GM12878 (cell line): Measurements from ENCODE around the gene MAPRE3. TPM values are rescaled to one million over a fixed set of nuclear protein-coding genes. Genes with fewer than 3 reads are reported as not detected.

Experiments used
- ATAC-seq: fragments of 200-7000 bp; cut with Tn5 transposase; 3 replicates; pipeline ENCODE4 v1.9.1; 2020; ENCODE audit warnings: mild to moderate bottlenecking, moderate library complexity
- BruUV-seq: library from RNA; stranded (reverse); fragments of 400-500 nt; replicated peaks from 2 replicates; lab custom pipeline; 2021; lab: Mats Ljungman, UMichigan
- CTCF ChIA-PET: fragments of 300-600 bp; sonication (Branson Sonifier 250); formaldehyde crosslinking; extraction: SDS; loops from one replicate; lab custom pipeline; 2021; ENCODE audit warnings: inconsistent platforms; lab: Yijun Ruan, JAX
- POLR2A ChIA-PET: fragments of 350-600 bp; formaldehyde crosslinking; extraction: SDS; loops from one replicate; lab custom pipeline; 2021; ENCODE audit warnings: inconsistent platforms; lab: Charles Lee
- RAD21 ChIA-PET: fragments of 300-600 bp; sonication (Branson Sonifier 250); formaldehyde crosslinking; loops from one replicate; lab custom pipeline; 2023; ENCODE audit warnings: antibody characterized with exemption; ENCODE audit not compliant: unreplicated experiment; lab: Charles Lee
- SMC1A ChIA-PET: fragments of 300-600 bp; sonication (Branson Sonifier 250); formaldehyde crosslinking; loops from one replicate; lab custom pipeline; 2023; ENCODE audit not compliant: unreplicated experiment, uncharacterized antibody; lab: Charles Lee
- DNase-seq: peaks from one replicate; pipeline ENCODE4 v3.0.0-alpha.2; 2011; ENCODE audit warnings: low read depth, low spot score
- FAIRE-seq: peaks from 3 replicates; lab custom pipeline; 2011; peaks lifted over from hg19 to GRCh38; lab: Jason Lieb, UNC
- H2AFZ ChIP-seq: 2 replicates; pipeline ENCODE4 v1.6.0; 2011; ENCODE audit warnings: low read depth, low read length, control low read depth; ENCODE audit not compliant: control insufficient read depth
- H3K27ac ChIP-seq: 2 replicates; pipeline ENCODE4 v1.5.1; 2011; ENCODE audit warnings: control low read depth; ENCODE audit not compliant: control insufficient read depth, insufficient read depth
- H3K27me3 ChIP-seq, 2 experiments: replicated peaks in 1 of 2; 2 replicates each; pipeline versions ENCODE4 v1.6.0 to v1.6.1; 2011; ENCODE audit warnings: low read length in 1 of 2; ENCODE audit not compliant: control insufficient read depth in 2 of 2, insufficient read depth in 2 of 2
- H3K36me3 ChIP-seq, 2 experiments: 2 replicates each; pipeline ENCODE4 v1.5.1; 2011; ENCODE audit warnings: low read length in 1 of 2; ENCODE audit not compliant: control insufficient read depth in 2 of 2, insufficient read depth in 2 of 2
- H3K4me1 ChIP-seq: 2 replicates; pipeline ENCODE4 v1.6.1; 2011; ENCODE audit warnings: mild to moderate bottlenecking, low read length, moderate library complexity, mixed read lengths; ENCODE audit not compliant: control insufficient read depth, insufficient read depth
- H3K4me2 ChIP-seq: 2 replicates; pipeline ENCODE4 v1.6.0; 2011; ENCODE audit warnings: control low read depth; ENCODE audit not compliant: control insufficient read depth, insufficient read depth
- H3K4me3 ChIP-seq: fragments of 200-600 bp; sonication (generic); 2 replicates; pipeline ENCODE4 v1.5.1; 2016
- H3K79me2 ChIP-seq: 2 replicates; pipeline ENCODE4 v1.6.0; 2011; ENCODE audit warnings: low read length; ENCODE audit not compliant: control insufficient read depth, insufficient read depth
- H3K9ac ChIP-seq: 2 replicates; pipeline ENCODE4 v1.8.0; 2011; ENCODE audit warnings: low read length, control low read depth, mixed read lengths; ENCODE audit not compliant: control insufficient read depth, insufficient read depth
- H3K9me3 ChIP-seq: replicated peaks from 3 replicates; pipeline ENCODE4 v1.5.1; 2011; ENCODE audit warnings: mild to moderate bottlenecking, low read length; ENCODE audit not compliant: control insufficient read depth, insufficient read depth
- H4K20me1 ChIP-seq: 2 replicates; pipeline ENCODE4 v1.6.0; 2011; ENCODE audit not compliant: control insufficient read depth, insufficient read depth
- BCLAF1 ChIP-seq: fragments of 450-650 bp; IDR thresholded peaks from 2 replicates; pipeline ENCODE4 v1.6.1; 2017; ENCODE audit warnings: antibody characterized with exemption, mild to moderate bottlenecking, moderate library complexity
- BHLHE40 ChIP-seq, 2 experiments: fragments of 450-650 bp in 1 of 2; IDR thresholded peaks; 2 replicates each; pipeline ENCODE4 v1.6.1; 2011 to 2017; ENCODE audit warnings: low read depth in 2 of 2, borderline replicate concordance in 1 of 2, improper control_type of control experiment in 1 of 2, low read length in 1 of 2, mild to moderate bottlenecking in 1 of 2
- BMI1 ChIP-seq: fragments of 450-650 bp; IDR thresholded peaks from 2 replicates; pipeline ENCODE4 v1.6.1; 2016; ENCODE audit warnings: mild to moderate bottlenecking, moderate library complexity, borderline replicate concordance
- CHD1 ChIP-seq: IDR thresholded peaks from 2 replicates; pipeline ENCODE4 v1.6.1; 2012; ENCODE audit warnings: low read depth, low read length, improper control_type of control experiment
- E4F1 ChIP-seq: fragments of 450-650 bp; IDR thresholded peaks from 2 replicates; pipeline ENCODE4 v1.6.1; 2018; ENCODE audit warnings: borderline replicate concordance, mild to moderate bottlenecking; ENCODE audit not compliant: partially characterized antibody
- HCFC1 ChIP-seq: fragments of 150-350 bp; IDR thresholded peaks from 2 replicates; pipeline ENCODE4 v1.6.1; 2014; ENCODE audit warnings: low read length
- HDAC2 ChIP-seq: fragments of 200-600 bp; sonication (generic); IDR thresholded peaks from 2 replicates; pipeline ENCODE4 v1.6.1; 2017
- MEF2A ChIP-seq: IDR thresholded peaks from 2 replicates; pipeline ENCODE4 v1.6.1; 2011; ENCODE audit warnings: low read depth, mild to moderate bottlenecking, low read length, moderate library complexity; ENCODE audit not compliant: insufficient read depth
- MYB ChIP-seq: fragments of 150-350 bp; IDR thresholded peaks from 2 replicates; pipeline ENCODE4 v1.6.1; 2014; ENCODE audit warnings: mild to moderate bottlenecking, low read depth, low read length, borderline replicate concordance
- NFXL1 ChIP-seq: fragments of 450-650 bp; IDR thresholded peaks from 2 replicates; pipeline ENCODE4 v1.6.1; 2017; ENCODE audit warnings: antibody characterized with exemption, mild to moderate bottlenecking, borderline replicate concordance
- NFYA ChIP-seq: IDR thresholded peaks from 2 replicates; pipeline ENCODE4 v1.6.1; 2011; ENCODE audit warnings: low read depth, mild to moderate bottlenecking, low read length, improper control_type of control experiment, borderline replicate concordance
- RFX5 ChIP-seq: IDR thresholded peaks from 2 replicates; pipeline ENCODE4 v1.6.1; 2011; ENCODE audit warnings: low read depth, low read length, improper control_type of control experiment
- STAT1 ChIP-seq: fragments of 450-650 bp; conservative IDR thresholded peaks from 2 replicates; pipeline ENCODE4 v1.6.1; 2014; ENCODE audit warnings: antibody characterized with exemption, mild to moderate bottlenecking
- SUPT20H ChIP-seq: IDR thresholded peaks from 2 replicates; pipeline ENCODE4 v1.6.1; 2011; ENCODE audit warnings: low read depth, mild to moderate bottlenecking, low read length, moderate library complexity, borderline replicate concordance; ENCODE audit not compliant: control insufficient read depth
- TARDBP ChIP-seq: IDR thresholded peaks from 2 replicates; pipeline ENCODE4 v1.6.1; 2016; ENCODE audit warnings: borderline replicate concordance
- TCF3 ChIP-seq: IDR thresholded peaks from 2 replicates; pipeline ENCODE4 v1.6.1; 2012; ENCODE audit warnings: low read depth, mild to moderate bottlenecking, low read length, borderline replicate concordance; ENCODE audit not compliant: insufficient read depth
- WGBS: methylation state at CpG from one replicate; pipeline ENCODE4 v1.1.6; 2016; ENCODE audit warnings: low lambda C conversion rate; ENCODE audit not compliant: insufficient replicate concordance, insufficient coverage; ENCODE audit errors: missing lambda C conversion rate; 5-methylcytosine and 5-hydroxymethylcytosine counted together
- in situ Hi-C: fragments of 300-500 bp; cut with MboI; formaldehyde crosslinking; loops from 9 replicates; pipeline ENCODE4 v1.14.3; 2018; ENCODE audit warnings: mixed read lengths
- intact Hi-C: fragments of 100-400 bp; cut with micrococcal nuclease; formaldehyde crosslinking; loops from one replicate; pipeline ENCODE4 v1.14.2; 2022; ENCODE audit not compliant: unreplicated experiment
- polyA plus RNA-seq, 11 experiments: library from polyadenylated mRNA; depleted of rRNA in 4 of 11; unstranded in 6 of 11; stranded (reverse) in 5 of 11; fragments of >200 nt; fragmentation: Nextera tagmentation in 4 of 11; fragmentation: Illumina TruSeq in 1 of 11; extraction: Ambion mirVana in 4 of 11; extraction: Trizol in 1 of 11; gene quantifications; 1 replicate in 1 of 11; 2 replicates in 10 of 11; pipeline versions ENCODE4 v1.2.1 to v1.2.3, GENCODE V29; 2011 to 2016; ENCODE audit warnings: inconsistent platforms in 2 of 11, missing spikeins in 2 of 11, low read depth in 1 of 11
- total RNA-seq, 4 experiments: library from RNA; depleted of rRNA in 3 of 4; stranded (reverse); fragments of >200 nt in 3 of 4; fragmentation: Illumina TruSeq in 1 of 4; extraction: Trizol in 1 of 4; gene quantifications; 2 replicates each; pipeline versions ENCODE4 v1.2.1 to v1.2.3, GENCODE V29; 2013 to 2021

MAPRE3 gene
- total and polyA plus RNA-seq, 10 of the 15 experiments (the other 5 are each of a cell fraction or from before 2014, with no cell fraction given): 0.03 to 1.3 (median 0.73) TPM; not detected in 1

- ChIA-PET CTCF (interaction anchor here (1.0 to 3.5 kb wide), 19 partner anchors 11 to 158 kb away, joined by 3 to 28 read pairs (median 5); partner anchors contain the start of genes KHK, OST4, PREB and TMEM214), POLR2A (interaction anchor here (0.8 to 8.9 kb wide), 12 partner anchors 8 to 161 kb away, joined by 3 to 139 read pairs (median 10); partner anchors contain the start of genes ATRAID, KHK, OST4 and SLC5A6), RAD21 (interaction anchor here (0.8 to 3.4 kb wide), 18 partner anchors 10 to 161 kb away, joined by 3 to 31 read pairs (median 4); partner anchors contain the start of genes KHK, OST4, PREB and SLC5A6), SMC1A (interaction anchor here (0.8 to 3.1 kb wide), 16 partner anchors 8 to 328 kb away, joined by 3 to 33 read pairs (median 4); partner anchors contain the start of genes KHK, OST4 and TMEM214)
- peak within 1 kb of the TSS; percentile 82 for H3K27ac ChIP-seq
- DNase-seq (peak; percentile 97), FAIRE-seq (no peak), ATAC-seq (peak; percentile 84)
- H3K4me1 ChIP-seq: peaks cover 9% of the 10 kb centered on the region
- peaks cover 3 to 16% of the 10 kb centered on the region in 2 experiments for H3K36me3 ChIP-seq
- 1% methylated on average over 57 of the region's 67 CpGs for WGBS
- no TSS peak for BruUV-seq
- H3K9ac ChIP-seq: peak within 1 kb of the TSS; percentile 87
- no peaks in the 10 kb centered on the region for H3K27me3 ChIP-seq
- H3K4me2 ChIP-seq: peak within 1 kb of the TSS; percentile 89
- H3K4me3 ChIP-seq: peak within 1 kb of the TSS; percentile 99
- H3K9me3 ChIP-seq: no peaks in the 10 kb centered on the region
- in situ Hi-C loops (no loop called here), intact Hi-C loops (loop anchor here (1.0 to 5.0 kb wide), 4 partner anchors 19 to 264 kb away; partner anchors contain the start of genes CENPA, KHK, OST4 and TMEM214)
- H2AFZ ChIP-seq: peak within 1 kb of the TSS; percentile 89
- H4K20me1 ChIP-seq: no peaks in the 10 kb centered on the region
- 0 out of 2 replicates have a peak, but pooled peaks cover 1% of the 10 kb centered on the region for H3K79me2 ChIP-seq
- TF ChIP-seq SUPT20H (no peak), RFX5 (0 out of 2 replicates have a peak, but pooled peaks have one; percentile 13), NFYA (peak; percentile 42), TCF3 (no peak), STAT1 (peak; percentile 96; the same call in 1 of the 2 replicates), NFXL1 (no peak), BCLAF1 (no peak; the same call in 1 of the 2 replicates), HCFC1 (no peak), BHLHE40 (IDR thresholded peaks at IDR 0.05; ENCODE audit: borderline replicate concordance in 1 of 2, low read depth in 2 of 2, low read length in 1 of 2) (peak; percentile 49 to 74; a peak in 1 of 4 replicates), MYB (peak; percentile 65; the same call in 1 of the 2 replicates), HDAC2 (no peak), E4F1 (peak; percentile 68), TARDBP (peak; percentile 98), MEF2A (0 out of 2 replicates have a peak, but pooled peaks have one; percentile 58), BMI1 (peak; percentile 52; the same call in 1 of the 2 replicates), CHD1 (no peak)
These were observed 80.8 kb downstream of the MAPRE3 start, which contains the start of gene AGBL5 for GRCh38 chr2:27050996-27051901. Gene AGBL5, plus strand, starts transcription at chr2:27051668. Its CDS starts 1,291 bp downstream, at chr2:27052959.
